Brain pericyte (primary cell): ENCODE results near the gene ANGPTL2.

Experiments
- DNase-seq: peaks from one replicate; pipeline ENCODE4 v3.0.0-alpha.2; 2012; ENCODE audit warnings: low read depth, low spot score

Gene ANGPTL2

GRCh38 chr9:127077644-127077946 lies 44.8 kb downstream of the ANGPTL2 start:
- DNase-seq, result no peak

- no peak for DNase-seq
Observed at GRCh38 chr9:127076860-127077643, 45.4 kb downstream of the ANGPTL2 start.

DNA sequence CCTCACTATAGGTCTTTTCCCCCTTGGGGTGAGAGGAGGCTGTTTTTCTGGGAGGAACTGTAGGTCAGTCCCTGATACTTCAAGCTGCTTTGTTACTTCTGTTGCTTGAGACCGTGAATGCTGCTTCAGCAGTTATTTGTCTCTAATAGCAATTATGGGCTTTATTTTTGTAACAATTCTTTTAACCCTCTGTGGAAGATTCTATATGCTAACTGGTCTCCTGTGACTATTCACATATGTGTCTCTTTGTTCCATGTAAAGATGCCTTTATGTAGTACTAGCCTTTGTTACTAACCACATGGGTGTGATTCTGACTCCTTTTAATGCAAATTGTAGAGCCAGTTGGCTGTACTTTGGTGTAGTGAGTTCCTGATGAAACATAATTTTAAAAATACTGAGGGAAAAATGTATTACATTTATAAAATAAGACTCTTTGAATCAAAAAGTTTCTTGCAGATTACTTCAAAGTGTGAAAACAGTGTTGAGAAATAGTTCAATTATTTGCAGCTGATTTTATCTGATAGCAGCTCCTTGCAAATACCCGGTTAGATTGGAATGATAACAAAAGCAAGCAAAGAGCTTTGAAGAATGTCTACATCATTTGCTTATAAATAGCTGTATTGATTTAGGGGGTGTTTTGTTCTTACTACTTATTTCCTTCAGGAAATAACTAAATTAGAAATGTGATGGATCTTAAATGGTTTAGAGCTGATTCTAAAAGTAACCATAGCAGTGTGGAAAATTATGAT lies 46.6 kb downstream of the ANGPTL2 start:
- no peak for DNase-seq

DNA sequence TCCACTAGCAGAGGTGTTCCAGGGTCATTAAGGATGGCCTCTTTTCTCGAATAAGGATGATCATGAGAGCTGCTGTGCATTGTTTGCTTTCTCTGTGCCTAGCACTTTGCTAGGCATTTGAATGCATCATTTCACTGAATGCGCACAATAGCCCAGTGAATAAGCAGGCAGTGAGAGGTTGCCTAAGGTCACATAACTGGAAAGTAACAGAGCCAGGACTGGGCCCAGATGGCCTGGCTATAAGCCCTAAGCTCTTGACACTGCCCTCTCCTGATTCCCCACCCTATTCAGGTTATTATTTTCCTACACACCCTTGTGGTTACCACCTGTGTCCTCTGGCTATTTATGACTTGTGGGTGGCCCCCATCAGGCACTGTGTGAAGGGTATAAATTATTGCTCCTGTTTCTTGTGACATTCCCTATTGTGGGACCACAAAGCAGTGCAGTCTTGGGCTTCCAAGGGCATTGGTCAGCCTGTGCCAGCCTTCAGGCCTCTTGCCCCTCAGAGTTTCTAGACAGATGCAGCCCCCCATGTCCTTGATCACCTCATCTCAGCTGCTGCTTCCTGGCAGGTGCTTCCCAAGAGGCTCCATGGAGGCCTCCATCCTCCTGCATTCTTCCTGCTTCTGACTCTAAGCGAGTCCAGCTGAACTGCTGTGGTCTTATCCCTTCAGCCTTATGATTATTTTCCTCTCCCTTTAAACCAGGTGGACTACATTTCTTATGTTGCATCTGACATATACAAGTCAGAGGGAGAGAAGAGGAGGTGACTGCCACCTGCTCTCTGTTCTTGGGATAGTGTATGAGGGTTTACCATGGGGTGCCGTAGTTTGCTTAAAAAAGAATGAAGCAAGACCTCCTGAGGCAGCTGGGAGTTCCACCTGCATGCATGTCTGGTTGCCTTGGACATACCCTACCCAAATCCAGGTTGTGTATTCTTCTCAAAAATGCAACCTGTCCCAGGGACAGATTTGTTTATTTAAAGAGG lies 47.6 kb downstream of the ANGPTL2 start:
- no peak for DNase-seq

- no peak for DNase-seq
Observed at GRCh38 chr9:127067603-127068220, 54.7 kb downstream of the ANGPTL2 start.

DNA sequence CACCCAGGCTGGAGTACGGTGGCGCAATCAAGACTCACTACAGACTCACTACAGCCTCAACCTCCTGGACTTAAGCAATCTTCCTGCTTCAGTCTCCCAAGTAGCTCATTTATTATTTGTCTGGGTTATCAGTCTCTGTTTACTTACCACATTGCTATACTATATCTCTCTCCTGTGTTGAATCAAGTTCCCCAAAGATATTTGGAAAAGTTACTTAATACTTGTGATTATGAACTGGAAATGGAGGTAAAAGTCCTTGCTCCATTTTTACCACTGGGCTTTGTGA lies 55.6 kb downstream of the ANGPTL2 start:
- DNase-seq, result no peak

DNA sequence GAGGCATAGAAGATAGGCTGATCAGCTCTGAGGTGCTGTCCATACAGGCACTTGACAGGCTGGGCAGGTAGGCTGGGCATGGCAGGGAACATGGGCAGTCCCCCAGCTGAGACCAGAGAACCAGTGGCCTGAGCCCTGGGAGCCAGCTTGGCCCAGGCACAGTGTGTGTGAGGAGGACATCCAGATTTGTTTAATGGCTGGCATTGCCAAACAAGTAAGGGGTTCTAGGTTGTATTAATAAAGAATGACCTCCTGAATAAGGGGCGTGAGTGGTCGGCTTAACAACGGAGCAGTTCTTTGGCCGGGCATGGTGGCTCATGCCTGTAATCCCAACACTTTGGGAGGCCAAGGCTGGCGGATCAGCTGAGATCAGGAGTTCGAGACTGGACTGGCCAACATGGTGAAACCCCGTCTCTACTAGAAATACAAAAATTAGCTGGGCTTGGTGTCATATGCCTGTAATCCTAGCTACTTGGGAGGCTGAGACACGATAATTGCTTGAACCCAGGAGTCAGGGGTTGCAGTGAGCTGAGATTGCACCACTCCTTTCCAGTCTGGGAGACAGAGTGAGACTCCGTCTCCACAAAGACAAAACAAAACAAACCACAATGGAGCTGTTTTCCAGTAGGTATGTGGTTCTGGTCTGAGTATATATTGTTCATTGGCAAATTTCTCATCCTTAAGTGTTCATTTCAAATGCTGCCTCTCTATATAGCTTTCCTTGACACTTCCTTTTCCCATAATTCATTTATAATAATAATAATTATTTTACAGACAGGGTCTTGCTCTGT lies 56.2 kb downstream of the ANGPTL2 start:
- no peak for DNase-seq

GRCh38 chr9:127065592-127065991 lies 56.8 kb downstream of the ANGPTL2 start:
- no peak for DNase-seq

DNA sequence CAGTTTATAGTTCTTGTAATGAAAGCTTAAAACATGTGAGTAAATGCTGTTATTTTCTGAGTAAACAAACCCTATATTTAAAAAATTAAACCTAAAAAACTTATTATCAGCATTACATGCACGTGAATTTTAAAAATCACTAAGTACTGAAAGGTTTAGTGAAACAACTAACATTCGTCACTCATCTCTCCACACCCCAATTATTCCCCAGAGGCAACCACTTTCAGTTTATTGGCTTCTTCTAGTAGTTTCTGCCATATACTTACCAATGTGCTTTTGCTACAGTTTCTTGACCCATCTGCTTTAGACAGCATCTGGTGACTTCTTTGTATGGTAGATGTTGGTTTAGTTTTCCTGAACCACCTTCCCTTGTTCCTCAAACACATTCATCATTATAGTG lies 58.1 kb downstream of the ANGPTL2 start:
- DNase-seq, result no peak

DNA sequence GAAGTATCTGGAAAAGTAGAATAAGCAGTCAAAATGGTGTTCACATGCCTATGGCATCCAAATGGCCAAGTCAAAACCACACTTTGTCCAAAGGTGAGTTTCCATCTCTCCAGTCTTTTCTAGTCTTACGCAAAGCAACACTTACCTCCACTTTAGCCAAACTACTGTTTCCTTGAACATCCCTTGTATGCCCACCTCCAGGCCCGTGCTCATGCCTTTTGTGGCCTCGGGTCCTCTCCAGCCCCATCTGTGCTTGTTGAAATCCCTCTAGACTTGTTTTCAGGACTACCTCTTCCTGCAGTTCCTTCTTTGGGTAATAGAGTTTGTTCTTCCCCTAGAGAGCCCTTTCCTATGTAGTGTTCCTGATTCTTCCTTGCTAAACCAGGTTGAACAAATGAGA lies 61.0 kb downstream of the ANGPTL2 start:
- DNase-seq, result no peak

DNA sequence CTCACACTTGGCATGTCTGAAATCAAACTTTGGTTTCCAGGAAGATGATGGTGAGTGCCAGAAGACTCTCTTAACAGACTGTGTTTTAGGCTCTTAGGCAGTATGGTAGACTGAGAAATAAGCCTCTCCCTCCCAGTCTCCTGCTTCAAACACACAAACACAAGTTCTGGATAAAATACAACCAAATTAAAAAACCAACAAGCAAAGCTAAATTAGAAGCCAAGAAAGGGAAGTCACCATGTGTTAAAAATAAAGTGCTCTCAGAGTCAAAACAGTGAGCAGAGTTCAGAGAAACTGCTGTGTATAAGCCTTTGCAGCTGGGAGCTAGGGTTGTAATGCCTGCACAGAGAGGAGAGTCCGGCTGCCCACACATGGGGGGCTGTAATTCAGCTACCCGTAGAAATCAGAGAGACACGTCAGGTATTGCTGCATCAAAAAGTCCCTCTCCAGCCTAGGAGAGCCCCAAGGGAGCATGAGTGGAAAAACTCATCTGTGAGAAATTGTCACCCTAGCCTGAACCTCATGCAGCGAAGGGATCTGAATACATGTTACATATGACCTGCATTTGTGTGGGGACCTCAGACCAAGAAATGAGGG lies 62.6 kb downstream of the ANGPTL2 start:
- DNase-seq, result no peak

DNA sequence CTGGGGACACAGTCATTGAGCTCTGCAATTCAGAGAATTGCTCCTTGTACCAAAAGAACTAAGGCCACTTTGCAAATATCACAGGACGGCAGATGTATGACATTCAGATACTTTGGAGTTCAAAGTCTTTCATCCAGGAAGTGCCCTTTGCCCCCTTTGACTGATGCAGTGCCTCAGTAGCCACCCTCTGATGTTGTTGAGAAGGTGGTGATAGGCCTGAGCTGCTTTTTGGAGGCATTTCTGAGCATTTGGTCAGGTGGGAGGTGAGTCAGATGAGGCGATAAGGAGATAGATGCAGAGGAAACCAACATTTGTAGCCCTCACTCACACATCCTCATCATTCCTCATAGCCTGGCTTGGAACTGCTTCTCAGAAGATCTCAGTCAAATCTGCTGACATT lies 63.4 kb downstream of the ANGPTL2 start:
- DNase-seq, result no peak

DNA sequence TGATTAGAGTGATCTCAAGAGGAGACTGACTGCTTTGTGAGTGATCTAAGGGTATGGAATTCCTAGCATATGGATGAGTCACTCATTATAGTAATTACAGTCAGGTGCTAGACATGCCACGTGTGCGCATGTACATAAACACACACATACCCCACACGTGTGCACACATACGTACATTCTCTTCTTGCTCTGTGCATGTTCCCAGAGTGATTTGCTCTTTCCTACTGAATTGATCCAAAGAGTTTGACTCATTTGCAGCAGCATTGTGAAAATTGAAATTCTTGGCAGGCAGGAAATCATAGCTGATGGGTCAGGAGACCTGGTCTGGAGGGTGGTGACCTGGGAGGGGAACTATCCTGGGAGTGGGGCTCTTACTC lies 63.8 kb downstream of the ANGPTL2 start:
- DNase-seq, result no peak

- no peak for DNase-seq
Observed at GRCh38 chr9:127058011-127058644, 64.3 kb downstream of the ANGPTL2 start.

- DNase-seq, result no peak
Observed at GRCh38 chr9:127056446-127056845, 66.0 kb downstream of the ANGPTL2 start.

DNA sequence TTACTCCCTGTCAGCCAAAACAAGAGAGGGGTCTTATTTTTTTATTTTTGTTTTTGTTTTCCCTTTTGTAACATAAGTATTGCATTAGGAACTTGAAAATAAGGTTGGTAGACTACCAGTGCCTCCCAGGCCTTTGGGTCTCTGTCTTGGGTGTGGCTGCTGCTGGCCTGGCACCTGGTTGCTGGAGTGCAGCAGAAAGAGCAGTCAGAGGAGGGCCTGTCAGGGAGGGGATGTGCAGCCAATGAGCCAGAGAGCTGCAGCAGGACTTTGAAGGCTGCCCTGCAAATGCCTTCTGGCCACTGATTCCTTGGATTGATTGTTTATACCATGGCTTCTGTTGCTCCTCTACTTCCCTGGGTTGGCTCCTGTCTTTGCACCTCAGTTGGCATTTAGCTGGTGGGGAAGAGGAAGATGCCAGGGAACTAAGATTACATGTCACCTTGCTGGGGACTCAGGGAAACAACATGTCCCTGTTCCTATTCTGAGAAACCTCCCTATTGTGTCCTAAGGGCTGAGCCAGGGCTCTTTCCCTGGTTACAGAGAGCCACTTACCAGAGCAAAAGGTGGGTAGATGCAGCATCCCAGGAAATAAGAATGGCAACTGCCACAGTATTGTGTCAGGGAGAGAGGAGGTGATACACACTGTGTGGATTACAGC lies 66.6 kb downstream of the ANGPTL2 start:
- no peak for DNase-seq

DNA sequence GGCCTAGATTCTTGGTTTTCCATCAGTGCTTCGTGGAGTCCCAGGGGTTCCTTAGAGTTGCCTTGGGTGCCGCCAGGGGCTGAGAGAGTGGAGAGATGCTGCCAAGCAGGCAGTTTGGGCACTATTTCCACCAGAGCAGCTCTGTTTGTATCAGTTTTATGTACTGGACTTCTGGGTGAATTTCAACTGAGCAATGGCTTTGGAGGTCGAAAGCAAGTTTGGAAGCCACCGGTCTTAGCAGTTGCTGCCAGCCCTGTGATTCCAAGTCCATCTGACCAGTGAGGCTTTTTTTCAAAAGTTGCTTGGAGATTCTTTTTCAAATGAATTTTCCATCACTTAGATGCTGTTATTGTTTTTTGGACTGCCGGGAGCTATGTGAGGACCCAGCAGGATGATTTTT lies 68.5 kb downstream of the ANGPTL2 start:
- DNase-seq, result no peak

DNA sequence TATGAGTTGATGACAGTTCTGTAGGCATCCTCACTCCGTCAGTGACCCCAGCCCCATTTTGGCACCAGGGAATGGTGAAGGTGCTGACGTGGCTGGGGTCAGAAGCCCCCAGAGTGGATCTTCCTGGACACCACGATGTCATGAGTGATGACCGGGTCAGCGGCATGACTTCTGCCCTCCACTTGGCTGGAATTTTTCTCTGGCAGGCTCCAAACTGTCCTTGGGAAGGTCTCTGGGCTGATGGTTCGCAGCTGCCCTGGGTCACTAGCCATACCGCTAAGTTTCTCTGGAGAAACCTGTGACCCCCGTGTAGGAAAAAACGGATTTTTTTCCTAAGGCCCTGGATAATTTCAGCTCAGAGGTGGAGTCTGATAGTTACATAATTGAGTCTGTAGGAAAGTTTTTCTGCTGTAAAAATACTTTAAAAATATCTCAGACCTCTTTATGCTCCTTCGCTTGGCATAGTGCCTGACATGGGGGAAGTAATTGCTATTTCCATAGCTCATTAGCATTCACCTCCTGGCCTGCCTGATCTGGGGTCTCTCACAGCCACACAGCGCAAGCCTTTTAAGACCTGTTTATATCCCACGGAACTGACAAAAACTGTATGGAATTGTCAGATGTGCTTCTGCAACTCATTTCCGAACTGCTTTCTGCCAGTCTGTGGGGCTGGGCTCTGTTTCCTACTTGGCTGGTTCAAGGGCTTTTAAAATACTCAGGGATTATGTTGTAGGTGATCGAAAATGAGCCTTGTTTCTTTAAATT lies 69.2 kb downstream of the ANGPTL2 start:
- no peak for DNase-seq
